ENCODE results near the gene ALPK3. TPM values are rescaled to one million over a fixed set of nuclear protein-coding genes. Genes with fewer than 3 reads are reported as not detected.

The ALPK3 gene
- total RNA-seq, 4 donors from 2014 or later = 0.42 to 1.4 (median 0.46) TPM

GRCh38 chr15:84862214-84862975, 45.2 kb downstream of the ALPK3 start:
- peak in 1 of 2 donors; percentile 79 for DNase-seq (ENCODE audit: low spot score in 2 of 2)
- 94% methylated on average over 17 of the region's 17 CpGs for WGBS, 2 donors
- H3K4me3 ChIP-seq (ENCODE audit: low read depth, poor library complexity, severe bottlenecking) = no peak overlapping the region
- TF ChIP-seq POLR2A (IDR thresholded peaks at IDR 0.05) = no peak
- no peak for TF ChIP-seq CTCF (IDR thresholded peaks at IDR 0.05)
- intact Hi-C loops (cut with DNase I; ENCODE audit: low total_unique reads) = no loop called here

- DNase-seq (ENCODE audit: low spot score in 2 of 2) = peak in 1 of 2 donors; percentile 73
- TF ChIP-seq POLR2A (IDR thresholded peaks at IDR 0.05) (no peak), CTCF (IDR thresholded peaks at IDR 0.05) (no peak)
- 74 to 78% methylated on average over 13 of the region's 13 CpGs for WGBS, 2 donors
- no peak overlapping the region for H3K4me3 ChIP-seq (ENCODE audit: low read depth, poor library complexity, severe bottlenecking)
- intact Hi-C loops (cut with DNase I; ENCODE audit: low total_unique reads) = no loop called here
Observed at GRCh38 chr15:84863565-84864443, 46.6 kb downstream of the ALPK3 start.

GRCh38 chr15:84864444-84864795, 47.3 kb downstream of the ALPK3 start:
- peak in 1 of 2 donors; percentile 61 for DNase-seq (ENCODE audit: low spot score in 2 of 2)
- H3K4me3 ChIP-seq (ENCODE audit: low read depth, poor library complexity, severe bottlenecking) = no peak overlapping the region
- TF ChIP-seq CTCF (IDR thresholded peaks at IDR 0.05) (no peak), POLR2A (IDR thresholded peaks at IDR 0.05) (no peak)
- intact Hi-C loops (cut with DNase I; ENCODE audit: low total_unique reads) = no loop called here
- 65 to 66% methylated on average over 7 of the region's 7 CpGs for WGBS, 2 donors

GRCh38 chr15:84865074-84865569, 48.0 kb downstream of the ALPK3 start:
- 89 to 93% methylated on average over 5 of the region's 5 CpGs for WGBS, 2 donors

More at GRCh38 chr15:84865074-84865569, 48.0 kb downstream of the ALPK3 start:
- no peak for TF ChIP-seq CTCF (IDR thresholded peaks at IDR 0.05)
- TF ChIP-seq POLR2A (IDR thresholded peaks at IDR 0.05) = no peak
- DNase-seq (ENCODE audit: low spot score in 2 of 2) = no peak
- intact Hi-C loops (cut with DNase I; ENCODE audit: low total_unique reads) = no loop called here
- no peak overlapping the region for H3K4me3 ChIP-seq (ENCODE audit: low read depth, poor library complexity, severe bottlenecking)

Data from lower leg skin (tissue), 4 donors.